Stimulated activated CD4-positive, alpha-beta T cell treated with anti-CD3 and anti-CD28 coated beads, TNF-alpha, amount 100 ng/mL, for 1 hour (primary cell): Measurements from ENCODE around the gene XPO6.
A peak's percentile ranks its signal among the peaks of the same experiment; 100 is the strongest.
"Not testable (repeated sequence)": the region's sequence is repeated elsewhere in the genome, so short reads cannot be mapped to it uniquely, and the experiment has no call there.

Experiments used
- DNase-seq, 3 donors: peaks; one replicate each; pipeline ENCODE4 v3.0.0-alpha.2; 2020; ENCODE audit warnings: low read depth in 3 of 3, low spot score in 1 of 3

XPO6 gene

GRCh38 chr16:28155293-28155692, 56.5 kb downstream of the XPO6 start:
- no peak for DNase-seq

GRCh38 chr16:28151180-28151579, 60.6 kb downstream of the XPO6 start:
- DNase-seq = no peak

GRCh38 chr16:28149011-28149888, 62.5 kb downstream of the XPO6 start:
- no peak for DNase-seq

GRCh38 chr16:28146536-28146935, 65.2 kb downstream of the XPO6 start:
- DNase-seq = no peak

GRCh38 chr16:28145796-28146195, 66.0 kb downstream of the XPO6 start:
- no peak for DNase-seq

GRCh38 chr16:28140788-28141618, 70.8 kb downstream of the XPO6 start:
- peak in 2 of 3 donors; percentile 40 to 47 for DNase-seq

GRCh38 chr16:28139530-28139929, 72.2 kb downstream of the XPO6 start:
- DNase-seq = no peak

GRCh38 chr16:28136751-28137434, 74.9 kb downstream of the XPO6 start:
- no peak for DNase-seq

GRCh38 chr16:28133666-28134065, 78.1 kb downstream of the XPO6 start:
- DNase-seq = no peak

- DNase-seq = no peak
Observed at GRCh38 chr16:28131743-28132393, 79.9 kb downstream of the XPO6 start.

- no peak for DNase-seq
Observed at GRCh38 chr16:28131181-28131580, 80.6 kb downstream of the XPO6 start.

GRCh38 chr16:28130099-28131088, 81.4 kb downstream of the XPO6 start:
- no peak for DNase-seq

- DNase-seq = no peak
Observed at GRCh38 chr16:28126684-28127620, 84.8 kb downstream of the XPO6 start.

- DNase-seq = no peak
Observed at GRCh38 chr16:28125592-28125991, 86.2 kb downstream of the XPO6 start.

GRCh38 chr16:28121527-28121926, 90.2 kb downstream of the XPO6 start:
- DNase-seq = no peak

GRCh38 chr16:28120754-28121153, 91.0 kb downstream of the XPO6 start:
- DNase-seq = no peak

- DNase-seq = no peak
Observed at GRCh38 chr16:28118637-28119036, 93.1 kb downstream of the XPO6 start.

GRCh38 chr16:28117168-28117565, 94.6 kb downstream of the XPO6 start:
- no peak for DNase-seq

GRCh38 chr16:28115866-28116265, 95.9 kb downstream of the XPO6 start:
- DNase-seq = not testable (repeated sequence)
